Measurements from ENCODE around the gene PLXNA3. TPM values are rescaled to one million over a fixed set of nuclear protein-coding genes. Genes with fewer than 3 reads are reported as not detected.
A peak's percentile ranks its signal among the peaks of the same experiment; 100 is the strongest.

Gene PLXNA3
- 10 to 100 TPM; 38.6 to 50.2 (median 47.5) TPM for polyA plus RNA-seq (ENCODE audit: insufficient read length in 4 of 4)

DNA sequence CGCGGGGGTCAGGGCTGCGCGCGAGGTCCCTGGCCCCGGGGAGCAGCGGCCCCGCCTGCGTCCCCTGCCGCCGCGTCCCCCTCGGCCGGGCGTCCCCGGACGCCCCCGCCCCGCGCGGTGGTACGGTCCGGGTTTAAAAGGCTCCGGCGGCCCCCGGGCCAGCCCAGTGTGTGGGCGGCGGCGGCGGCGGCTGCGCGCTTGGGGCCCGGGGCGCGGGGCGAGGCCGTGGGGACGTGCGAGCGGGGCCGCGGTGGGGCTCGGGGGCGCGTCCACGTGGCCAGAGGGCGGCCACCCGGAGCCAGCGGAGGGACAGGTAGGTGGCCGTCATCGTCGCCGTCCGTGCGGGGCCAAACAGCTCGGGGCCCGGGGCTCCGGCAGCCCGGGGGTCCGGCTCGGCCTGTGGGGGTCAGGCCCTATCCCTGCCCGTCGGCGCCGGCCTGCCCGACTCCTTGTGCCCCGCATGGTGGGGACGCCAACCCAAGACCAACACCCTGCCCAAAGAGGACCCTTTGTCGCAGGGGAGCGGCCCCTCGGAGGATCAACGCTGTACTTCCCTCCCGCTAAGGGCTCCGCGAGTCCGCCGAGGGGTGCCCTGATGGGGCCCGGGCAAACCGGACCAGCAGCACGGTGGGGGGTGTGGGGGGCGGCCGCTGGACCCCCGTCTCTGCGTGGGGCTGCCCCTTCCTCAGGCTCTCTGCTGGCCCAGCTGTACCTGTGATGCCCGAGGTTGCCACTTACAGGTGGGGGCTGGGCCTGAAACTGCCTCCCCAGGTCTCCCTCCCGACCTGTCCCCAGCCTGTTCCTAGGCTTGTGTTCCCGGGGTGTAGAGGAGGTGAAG is at the start of gene PLXNA3:
Gene PLXNA3, plus strand, starts transcription at position 166 of the 838 bp plus-strand sequence. CDS start 1,903 bp downstream, outside the sequence.
- no peak for DNase-seq (ENCODE audit: low read depth in 4 of 4, low spot score in 3 of 4)

- no peak for DNase-seq (ENCODE audit: low read depth in 4 of 4, low spot score in 3 of 4)
These were observed 49.3 kb upstream of the PLXNA3 start for GRCh38 chrX:154408659-154409221.

DNA sequence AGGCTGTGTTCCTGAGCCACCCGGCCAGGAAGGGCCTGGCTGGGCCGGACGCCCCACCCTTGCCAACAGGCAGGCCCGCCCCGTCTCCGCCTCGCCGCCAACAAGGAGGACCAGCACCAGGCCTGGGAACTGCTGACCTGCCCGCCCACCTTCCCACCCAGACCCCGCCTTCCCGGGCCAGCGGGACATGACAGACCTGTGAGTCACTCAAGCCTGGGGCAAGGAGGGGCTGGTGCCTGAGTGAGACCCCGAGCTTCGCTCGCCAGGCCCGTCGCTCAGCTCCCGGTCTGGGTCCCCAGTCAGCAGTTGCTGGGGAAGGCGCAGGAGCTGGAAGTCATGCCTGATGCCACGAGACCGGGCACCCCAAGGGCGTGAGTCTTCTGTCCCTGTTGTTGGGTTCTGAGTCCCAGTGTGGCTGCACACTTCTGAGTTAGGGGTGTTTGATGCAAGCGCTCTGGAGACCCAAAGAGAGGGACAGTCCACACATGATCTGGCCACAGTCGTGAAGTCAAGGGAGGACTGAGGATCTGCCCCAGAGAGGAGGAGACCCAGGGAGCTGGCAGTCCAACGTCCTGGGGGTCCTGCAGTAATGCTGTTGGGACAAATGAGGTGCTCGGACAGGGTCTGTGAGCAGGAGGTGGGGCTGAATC is 48.7 kb upstream of the PLXNA3 start, which contains the start of gene DNASE1L1:
Gene DNASE1L1, minus strand, starts transcription at position 33 of the 650 bp plus-strand sequence. CDS start 3,686 bp downstream, outside the sequence.
- no peak for DNase-seq (ENCODE audit: low read depth in 4 of 4, low spot score in 3 of 4)

GRCh38 chrX:154411981-154412340 is 46.1 kb upstream of the PLXNA3 start:
- no peak for DNase-seq (ENCODE audit: low read depth in 4 of 4, low spot score in 3 of 4)

DNA sequence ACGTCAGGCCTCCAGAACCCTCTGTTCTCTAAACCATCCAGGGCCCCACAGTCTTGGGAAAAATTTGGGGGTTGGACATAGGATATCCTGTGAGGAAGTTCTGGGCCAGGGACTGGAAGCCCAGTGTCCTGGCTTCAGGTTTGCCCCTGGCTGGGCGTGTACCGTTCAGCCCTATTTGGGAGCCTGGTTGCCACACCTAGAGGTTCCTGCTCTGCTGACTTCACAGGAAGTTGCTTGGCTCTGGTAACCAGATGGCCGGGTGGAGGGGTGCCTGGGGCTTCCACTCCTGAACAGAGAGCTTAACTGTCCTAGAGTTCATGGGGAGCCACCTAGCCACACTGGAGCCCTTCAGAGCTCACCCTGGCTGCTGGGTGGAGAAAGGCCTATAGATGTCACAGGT is 45.6 kb upstream of the PLXNA3 start:
- DNase-seq (ENCODE audit: low read depth in 4 of 4, low spot score in 3 of 4) = no peak

GRCh38 chrX:154413142-154413541 is 44.9 kb upstream of the PLXNA3 start:
- no peak for DNase-seq (ENCODE audit: low read depth in 4 of 4, low spot score in 3 of 4)

DNA sequence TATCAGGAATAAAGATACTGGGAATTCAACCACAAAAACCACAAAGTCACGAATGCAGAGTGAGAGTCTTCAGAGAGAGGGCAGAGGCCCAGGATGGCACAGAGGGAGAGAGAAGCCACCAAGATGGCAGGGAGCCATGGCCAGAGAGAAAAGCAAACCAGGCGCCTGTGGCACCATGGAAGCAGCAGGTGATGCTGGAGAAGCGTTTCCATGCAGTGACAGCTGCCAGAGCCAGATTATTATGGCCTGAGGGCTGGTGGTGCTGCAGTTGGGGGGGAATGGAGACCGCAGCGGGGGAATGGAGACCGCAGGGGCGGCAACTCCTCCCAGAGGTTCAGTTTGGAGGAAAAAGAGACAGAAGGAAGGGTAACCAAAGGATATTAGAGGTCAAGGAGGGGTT is 40.9 kb upstream of the PLXNA3 start:
- DNase-seq (ENCODE audit: low read depth in 4 of 4, low spot score in 3 of 4) = no peak

DNA sequence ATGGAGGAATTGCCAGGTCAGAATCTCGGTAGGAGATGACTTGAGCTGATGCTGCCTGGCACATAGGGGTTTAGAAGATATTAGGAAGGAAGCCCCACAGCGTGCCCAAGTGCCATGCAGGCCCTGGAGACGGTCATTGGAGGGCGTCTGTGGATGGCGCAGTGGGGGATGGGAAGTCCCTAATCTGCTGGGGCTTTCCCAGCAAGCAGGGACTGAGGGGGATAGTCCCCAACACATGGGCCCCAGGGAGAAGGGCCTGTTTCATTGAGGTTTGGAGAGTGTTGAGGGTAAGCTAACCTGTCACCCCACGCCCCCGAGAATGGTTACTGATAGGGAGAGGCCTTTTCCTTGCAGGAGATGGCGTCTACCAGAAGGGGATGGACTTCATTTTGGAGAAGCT is 38.9 kb upstream of the PLXNA3 start:
- DNase-seq (ENCODE audit: low read depth in 4 of 4, low spot score in 3 of 4) = no peak

DNA sequence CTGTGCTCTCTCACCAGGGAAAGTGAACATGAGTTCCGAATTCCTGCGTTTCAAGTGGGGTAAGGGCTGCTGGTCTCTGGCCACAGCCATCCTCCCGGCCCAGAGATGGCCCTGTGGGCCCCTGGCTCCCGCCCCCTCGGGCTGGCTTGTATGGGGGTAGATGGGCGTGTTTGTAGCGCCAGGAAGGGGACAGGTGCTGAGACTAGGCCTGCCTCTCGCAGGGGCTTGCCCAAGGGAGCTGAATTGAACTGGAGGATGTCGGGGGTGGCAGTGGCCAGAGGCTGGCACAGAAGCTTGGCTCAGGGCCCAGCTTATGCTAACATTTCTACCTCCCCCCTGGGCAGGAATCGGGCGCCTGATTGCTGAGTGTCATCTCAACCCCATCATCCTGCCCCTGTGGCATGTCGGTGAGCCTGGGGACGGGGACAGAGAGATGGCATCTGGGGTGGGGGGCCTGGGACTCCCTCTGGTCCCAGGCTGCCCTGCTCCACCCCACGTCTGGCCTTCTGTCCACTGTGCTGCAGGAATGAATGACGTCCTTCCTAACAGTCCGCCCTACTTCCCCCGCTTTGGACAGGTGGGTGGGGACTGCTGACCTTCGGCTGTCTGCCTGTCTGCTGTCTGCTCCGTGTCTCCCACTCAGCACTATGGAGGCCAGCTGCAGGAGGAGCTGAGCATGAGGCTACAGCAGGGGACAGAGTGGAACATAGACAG is 38.2 kb upstream of the PLXNA3 start:
- DNase-seq (ENCODE audit: low read depth in 4 of 4, low spot score in 3 of 4) = no peak

- DNase-seq (ENCODE audit: low read depth in 4 of 4, low spot score in 3 of 4) = no peak
These were observed 37.7 kb upstream of the PLXNA3 start for GRCh38 chrX:154420402-154420756.

- no peak for DNase-seq (ENCODE audit: low read depth in 4 of 4, low spot score in 3 of 4)
These were observed 30.9 kb upstream of the PLXNA3 start for GRCh38 chrX:154426916-154427770.

GRCh38 chrX:154428176-154429171 is 29.6 kb upstream of the PLXNA3 start, which contains the start of gene ATP6AP1:
Gene ATP6AP1, plus strand, starts transcription at chrX:154428677. Its CDS starts 16 bp downstream, at chrX:154428693.
- DNase-seq (ENCODE audit: low read depth in 4 of 4, low spot score in 3 of 4) = peak in 3 of 4 donors; percentile 74 to 81 (median 78)

GRCh38 chrX:154429711-154430110 is 28.4 kb upstream of the PLXNA3 start:
- DNase-seq (ENCODE audit: low read depth in 4 of 4, low spot score in 3 of 4) = no peak

- no peak for DNase-seq (ENCODE audit: low read depth in 4 of 4, low spot score in 3 of 4)
These were observed 27.6 kb upstream of the PLXNA3 start for GRCh38 chrX:154430479-154430878.

GRCh38 chrX:154430916-154431315 is 27.2 kb upstream of the PLXNA3 start:
- no peak for DNase-seq (ENCODE audit: low read depth in 4 of 4, low spot score in 3 of 4)

DNA sequence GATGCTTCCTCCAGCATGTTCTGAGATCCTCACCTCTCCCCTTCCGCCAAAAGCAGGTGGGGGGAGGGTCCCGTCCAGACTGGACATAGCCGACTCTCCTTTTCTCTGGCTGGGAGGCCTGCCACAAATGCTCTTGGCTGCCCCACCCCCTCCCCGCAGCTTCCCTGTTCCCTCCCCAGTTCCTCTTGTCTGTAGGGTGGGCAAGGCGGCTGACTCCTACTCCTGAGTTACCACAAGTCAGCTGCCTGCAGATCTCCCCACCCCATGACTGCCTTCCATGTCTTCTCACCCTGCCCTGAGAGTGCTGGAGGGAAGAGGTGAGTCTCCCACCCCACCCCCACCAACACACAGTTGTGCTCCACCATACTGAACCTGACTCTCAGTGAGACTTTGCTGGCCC is 26.7 kb upstream of the PLXNA3 start:
- no peak for DNase-seq (ENCODE audit: low read depth in 4 of 4, low spot score in 3 of 4)

GRCh38 chrX:154432210-154432609 is 25.9 kb upstream of the PLXNA3 start:
- DNase-seq (ENCODE audit: low read depth in 4 of 4, low spot score in 3 of 4) = no peak

- DNase-seq (ENCODE audit: low read depth in 4 of 4, low spot score in 3 of 4) = no peak
These were observed 24.5 kb upstream of the PLXNA3 start for GRCh38 chrX:154433605-154434004.
